ENCODE results near the gene HSP90AA1. TPM values are rescaled to one million over a fixed set of nuclear protein-coding genes. Genes with fewer than 3 reads are reported as not detected.

The HSP90AA1 gene
- total RNA-seq, 4 donors from 2014 or later, result 240 to 651 (median 430) TPM

DNA sequence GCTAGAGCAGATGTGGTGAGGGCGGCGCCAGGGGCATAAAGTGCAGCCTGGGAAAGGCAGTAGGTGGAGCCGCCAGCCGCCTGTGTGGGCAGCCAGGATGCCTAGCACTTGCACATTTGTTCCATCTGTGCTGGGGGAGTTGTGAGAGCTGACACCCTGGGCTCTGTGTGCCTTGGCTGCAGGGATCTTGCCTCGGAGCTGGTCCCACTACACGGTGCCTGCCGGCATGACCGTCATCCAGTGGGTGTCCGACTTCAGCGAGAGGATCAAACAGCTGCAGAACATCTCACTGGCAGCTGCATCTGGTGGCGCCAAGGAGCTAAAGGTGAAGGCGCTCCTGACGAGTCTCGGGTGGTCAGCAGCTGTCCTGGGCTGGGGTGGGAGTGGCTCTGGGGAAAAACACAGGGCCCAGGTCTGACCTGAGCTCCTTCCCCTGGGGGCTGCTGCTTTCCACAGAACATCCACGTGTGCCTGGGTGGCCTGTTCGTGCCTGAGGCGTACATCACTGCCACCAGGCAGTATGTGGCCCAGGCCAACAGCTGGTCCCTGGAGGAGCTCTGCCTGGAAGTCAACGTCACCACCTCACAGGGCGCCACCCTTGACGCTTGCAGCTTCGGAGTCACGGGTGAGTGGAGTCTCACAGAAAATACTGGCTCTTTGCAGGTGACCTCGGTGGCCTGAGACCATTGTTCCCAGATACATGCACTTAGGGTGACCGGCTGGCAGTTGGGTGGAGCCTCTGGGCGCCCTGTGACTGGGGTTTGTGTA lies 37.4 kb downstream of the HSP90AA1 start:
- no CpG with 5 or more reads among the region's 25 CpGs for WGBS
- TF ChIP-seq EP300 (IDR thresholded peaks at IDR 0.05) (no peak), POLR2A (IDR thresholded peaks at IDR 0.05) (no peak), POLR2AphosphoS5 (IDR thresholded peaks at IDR 0.05) (no peak), CTCF (IDR thresholded peaks at IDR 0.05) (no peak)
- no peak overlapping the region for H3K27ac ChIP-seq
- H3K4me1 ChIP-seq, result peaks cover 13% of the 10 kb centered on the region
- DNase-seq (ENCODE audit: low spot score in 2 of 2), result no peak
- H3K9me3 ChIP-seq, result no peaks in the 10 kb centered on the region
- H3K4me3 ChIP-seq, result no peak overlapping the region
- H3K27me3 ChIP-seq, result no peaks in the 10 kb centered on the region
- peaks cover 87% of the 10 kb centered on the region for H3K36me3 ChIP-seq

GRCh38 chr14:102047808-102048540 lies 38.9 kb downstream of the HSP90AA1 start:
- H3K9me3 ChIP-seq, result no peaks in the 10 kb centered on the region
- H3K4me1 ChIP-seq, result peaks cover 16% of the 10 kb centered on the region
- 91% methylated on average over 22 of the region's 33 CpGs for WGBS
- H3K4me3 ChIP-seq, result no peak overlapping the region
- no peak overlapping the region for H3K27ac ChIP-seq
- H3K27me3 ChIP-seq, result no peaks in the 10 kb centered on the region
- DNase-seq (ENCODE audit: low spot score in 2 of 2), result no peak
- peaks cover 93% of the 10 kb centered on the region for H3K36me3 ChIP-seq
- no peak for TF ChIP-seq EP300 (IDR thresholded peaks at IDR 0.05)
- TF ChIP-seq POLR2A (IDR thresholded peaks at IDR 0.05), result no peak
- no peak for TF ChIP-seq POLR2AphosphoS5 (IDR thresholded peaks at IDR 0.05)
- TF ChIP-seq CTCF (IDR thresholded peaks at IDR 0.05), result no peak

- H3K36me3 ChIP-seq, result peaks cover 93% of the 10 kb centered on the region
- peak; percentile 91 to 93 for DNase-seq (ENCODE audit: low spot score in 2 of 2)
- WGBS, result 41% methylated on average over 23 of the region's 23 CpGs
- H3K4me3 ChIP-seq, result no peak overlapping the region
- H3K9me3 ChIP-seq, result no peaks in the 10 kb centered on the region
- peaks cover 16% of the 10 kb centered on the region for H3K4me1 ChIP-seq
- H3K27ac ChIP-seq, result peak overlapping the region; percentile 41
- TF ChIP-seq CTCF (IDR thresholded peaks at IDR 0.05) (peak; percentile 35 to 57), POLR2AphosphoS5 (IDR thresholded peaks at IDR 0.05) (peak in 2 of 3 donors; percentile 14 to 24), POLR2A (IDR thresholded peaks at IDR 0.05) (no peak), EP300 (IDR thresholded peaks at IDR 0.05) (no peak)
- H3K27me3 ChIP-seq, result no peaks in the 10 kb centered on the region
These were observed 40.2 kb downstream of the HSP90AA1 start for GRCh38 chr14:102046337-102047278.

GRCh38 chr14:102044566-102044965 lies 42.3 kb downstream of the HSP90AA1 start:
- Histone ChIP-seq H3K27ac (no peak overlapping the region), H3K9me3 (no peaks in the 10 kb centered on the region), H3K36me3 (peaks cover 93% of the 10 kb centered on the region), H3K4me3 (no peak overlapping the region), H3K27me3 (no peaks in the 10 kb centered on the region), H3K4me1 (peaks cover 16% of the 10 kb centered on the region)
- DNase-seq (ENCODE audit: low spot score in 2 of 2), result no peak
- 83% methylated on average over 1 of the region's 13 CpGs for WGBS
- TF ChIP-seq POLR2AphosphoS5 (IDR thresholded peaks at IDR 0.05) (no peak), POLR2A (IDR thresholded peaks at IDR 0.05) (no peak), CTCF (IDR thresholded peaks at IDR 0.05) (no peak), EP300 (IDR thresholded peaks at IDR 0.05) (no peak)

All from suprapubic skin (tissue), 4 donors.